SK-N-SH (cell line): ENCODE results near the gene NPAS3. TPM values are rescaled to one million over a fixed set of nuclear protein-coding genes. Genes with fewer than 3 reads are reported as not detected.

Source experiments
- CTCF ChIA-PET: fragments of 300-600, 350-600 bp; formaldehyde crosslinking; extraction: SDS; loops from one replicate; lab custom pipeline; 2021; lab: Yijun Ruan, JAX
- POLR2A ChIA-PET: fragments of 350-600 bp; sonication (Branson Sonifier 250); formaldehyde crosslinking; extraction: SDS; loops from one replicate; lab custom pipeline; 2020; ENCODE audit warnings: antibody characterized with exemption, inconsistent platforms; lab: Yijun Ruan, JAX
- DNase-seq: peaks from one replicate; pipeline ENCODE4 v3.0.0; 2012
- H2AFZ ChIP-seq: fragments of 200-600 bp; sonication (generic); 2 replicates; pipeline ENCODE4 v1.8.1; 2016; ENCODE audit warnings: antibody characterized with exemption, mild to moderate bottlenecking, low read depth
- H3F3A ChIP-seq: fragments of 200-600 bp; sonication (generic); replicated peaks from 2 replicates; pipeline ENCODE3; 2016; ENCODE audit warnings: antibody characterized with exemption, mild to moderate bottlenecking; ENCODE audit not compliant: insufficient read depth
- H3K27ac ChIP-seq, 2 experiments: fragments of 200-500 bp in 1 of 2; fragments of 200-600 bp in 1 of 2; sonication (Bioruptor generic) in 1 of 2; sonication (generic), shearing (Covaris generic) in 1 of 2; 2 replicates each; pipeline versions ENCODE4 v1.5.1 to v1.6.1; 2014 to 2016; ENCODE audit warnings: low read depth in 2 of 2, inconsistent platforms in 1 of 2, low read length in 1 of 2, mild to moderate bottlenecking in 1 of 2, mixed read lengths in 1 of 2
- H3K27me3 ChIP-seq: fragments of 200-600 bp; sonication (generic), shearing (Covaris generic); 2 replicates; pipeline ENCODE4 v1.6.1; 2016; ENCODE audit warnings: mixed run types; ENCODE audit not compliant: insufficient read depth
- H3K36me3 ChIP-seq, 2 experiments: fragments of 200-500 bp in 1 of 2; fragments of 200-600 bp in 1 of 2; sonication (Bioruptor generic) in 1 of 2; sonication (generic) in 1 of 2; replicated peaks in 1 of 2; 2 replicates each; pipeline versions ENCODE3 to v1.5.1; 2014 to 2016; ENCODE audit warnings: low read length in 1 of 2, mild to moderate bottlenecking in 1 of 2; ENCODE audit not compliant: insufficient read depth in 2 of 2, control insufficient read depth in 1 of 2
- H3K4me1 ChIP-seq, 2 experiments: fragments of 200-500 bp in 1 of 2; fragments of 200-600 bp in 1 of 2; sonication (Bioruptor generic) in 1 of 2; sonication (generic), shearing (Covaris generic) in 1 of 2; 2 replicates each; pipeline versions ENCODE4 v1.5.1 to v1.6.1; 2014 to 2016; ENCODE audit warnings: low read depth in 1 of 2, low read length in 1 of 2, mixed run types in 1 of 2; ENCODE audit not compliant: insufficient read depth in 2 of 2, control insufficient read depth in 1 of 2
- H3K4me2 ChIP-seq: fragments of 200-600 bp; sonication (generic), shearing (Covaris generic); 2 replicates; pipeline ENCODE4 v1.6.1; 2017; ENCODE audit warnings: mixed run types
- H3K4me3 ChIP-seq, 2 experiments: fragments of 200-500 bp in 1 of 2; fragments of 200-600 bp in 1 of 2; sonication (Bioruptor generic) in 1 of 2; sonication (generic), shearing (Covaris generic) in 1 of 2; 2 replicates each; pipeline versions ENCODE4 v1.5.1 to v1.8.1; 2014 to 2016; ENCODE audit warnings: low read depth in 2 of 2, inconsistent platforms in 1 of 2, low read length in 1 of 2, mild to moderate bottlenecking in 1 of 2, mixed read lengths in 1 of 2, moderate library complexity in 1 of 2
- H3K79me2 ChIP-seq: fragments of 200-600 bp; sonication (generic); 2 replicates; pipeline ENCODE4 v1.8.1; 2017; ENCODE audit warnings: mild to moderate bottlenecking; ENCODE audit not compliant: insufficient read depth
- H3K9ac ChIP-seq: fragments of 200-600 bp; sonication (generic); 2 replicates; pipeline ENCODE4 v1.6.1; 2017; ENCODE audit warnings: mixed run types
- H3K9me2 ChIP-seq: fragments of 200-600 bp; sonication (generic); 2 replicates; pipeline ENCODE4 v1.6.1; 2017; ENCODE audit warnings: mixed run types
- H3K9me3 ChIP-seq: fragments of 200-600 bp; sonication (generic); 2 replicates; pipeline ENCODE4 v1.6.1; 2017; ENCODE audit warnings: mixed run types, mild to moderate bottlenecking, moderate library complexity
- H4K20me1 ChIP-seq: fragments of 200-600 bp; sonication (generic); 2 replicates; pipeline ENCODE4 v1.6.1; 2017; ENCODE audit warnings: mild to moderate bottlenecking, mixed run types; ENCODE audit not compliant: insufficient read depth
- ELF1 ChIP-seq: IDR thresholded peaks from 2 replicates; pipeline ENCODE4 v1.4.0; 2012
- FOSL2 ChIP-seq: IDR thresholded peaks from 2 replicates; pipeline ENCODE4 v1.4.0; 2012; ENCODE audit warnings: low read depth, mild to moderate bottlenecking, moderate library complexity, borderline replicate concordance
- MXI1 ChIP-seq: IDR thresholded peaks from 2 replicates; pipeline ENCODE4 v1.6.1; 2012; ENCODE audit warnings: mild to moderate bottlenecking, low read depth, low read length, improper control_type of control experiment
- RCOR1 ChIP-seq: fragments of 150-350 bp; IDR thresholded peaks from 2 replicates; pipeline ENCODE4 v1.6.1; 2017; ENCODE audit warnings: antibody characterized with exemption, low read length
- SMC3 ChIP-seq: IDR thresholded peaks from 2 replicates; pipeline ENCODE4 v1.6.1; 2012; ENCODE audit warnings: low read depth, low read length, improper control_type of control experiment
- TAF1 ChIP-seq: IDR thresholded peaks from 2 replicates; pipeline ENCODE4 v1.6.1; 2012; ENCODE audit warnings: low read depth, mild to moderate bottlenecking, low read length, moderate library complexity, borderline replicate concordance
- WGBS: methylation state at CpG from one replicate; pipeline ENCODE4 v1.1.6; 2017; ENCODE audit warnings: low lambda C conversion rate; 5-methylcytosine and 5-hydroxymethylcytosine counted together
- polyA plus RNA-seq, 3 experiments: library from polyadenylated mRNA; depleted of rRNA; stranded (reverse); fragments of >200 nt; gene quantifications; 2 replicates each; pipeline ENCODE4 v1.2.3, GENCODE V29; 2012
- TF ChIP-seq, protein P1 (sequence below): fragments of 150-350 bp; IDR thresholded peaks from 2 replicates; pipeline ENCODE4 v1.6.1; 2016; ENCODE audit warnings: mild to moderate bottlenecking, low read depth, low read length
- TF ChIP-seq, protein P2 (sequence below): IDR thresholded peaks from 2 replicates; pipeline ENCODE4 v1.4.0; 2012; ENCODE audit warnings: low read depth, borderline replicate concordance
- TF ChIP-seq, protein P3 (sequence below): fragments of 200-600 bp; sonication (generic); IDR thresholded peaks from 2 replicates; pipeline ENCODE4 v1.6.1; 2017; ENCODE audit warnings: antibody characterized with exemption, mild to moderate bottlenecking, moderate library complexity

NPAS3 gene
- polyA plus RNA-seq, 1 of the 3 experiments (the other 2 are of a cell fraction), result 4.3 TPM

DNA sequence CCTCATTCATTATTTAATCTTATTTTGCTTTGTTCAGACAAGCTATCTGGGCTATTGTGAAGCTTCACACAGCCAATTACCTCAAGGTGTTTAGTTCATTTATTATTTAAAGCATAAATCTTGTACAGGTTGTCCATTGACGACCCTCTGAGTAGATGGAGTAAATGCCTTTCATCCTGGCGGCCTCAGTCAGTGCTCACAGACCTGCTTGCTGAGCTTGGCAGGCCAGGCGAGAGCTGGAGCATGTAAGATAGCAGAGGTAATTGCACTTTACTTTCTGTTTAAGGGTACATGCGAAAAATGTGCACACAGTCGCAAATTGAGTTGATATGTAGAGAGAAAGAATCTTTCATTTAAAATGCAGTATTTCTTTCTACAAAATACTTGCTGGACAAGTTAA is 224.4 kb downstream of the NPAS3 start:
- 86% methylated on average over 5 of the region's 5 CpGs for WGBS
- TF ChIP-seq ELF1 (no peak), MXI1 (no peak), RCOR1 (no peak), SMC3 (no peak), FOSL2 (no peak), TAF1 (no peak)
- TF ChIP-seq, protein P1, sequence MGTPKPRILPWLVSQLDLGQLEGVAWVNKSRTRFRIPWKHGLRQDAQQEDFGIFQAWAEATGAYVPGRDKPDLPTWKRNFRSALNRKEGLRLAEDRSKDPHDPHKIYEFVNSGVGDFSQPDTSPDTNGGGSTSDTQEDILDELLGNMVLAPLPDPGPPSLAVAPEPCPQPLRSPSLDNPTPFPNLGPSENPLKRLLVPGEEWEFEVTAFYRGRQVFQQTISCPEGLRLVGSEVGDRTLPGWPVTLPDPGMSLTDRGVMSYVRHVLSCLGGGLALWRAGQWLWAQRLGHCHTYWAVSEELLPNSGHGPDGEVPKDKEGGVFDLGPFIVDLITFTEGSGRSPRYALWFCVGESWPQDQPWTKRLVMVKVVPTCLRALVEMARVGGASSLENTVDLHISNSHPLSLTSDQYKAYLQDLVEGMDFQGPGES, result no peak
- TF ChIP-seq, protein P2, sequence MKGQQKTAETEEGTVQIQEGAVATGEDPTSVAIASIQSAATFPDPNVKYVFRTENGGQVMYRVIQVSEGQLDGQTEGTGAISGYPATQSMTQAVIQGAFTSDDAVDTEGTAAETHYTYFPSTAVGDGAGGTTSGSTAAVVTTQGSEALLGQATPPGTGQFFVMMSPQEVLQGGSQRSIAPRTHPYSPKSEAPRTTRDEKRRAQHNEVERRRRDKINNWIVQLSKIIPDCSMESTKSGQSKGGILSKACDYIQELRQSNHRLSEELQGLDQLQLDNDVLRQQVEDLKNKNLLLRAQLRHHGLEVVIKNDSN, result no peak
- TF ChIP-seq, protein P3, sequence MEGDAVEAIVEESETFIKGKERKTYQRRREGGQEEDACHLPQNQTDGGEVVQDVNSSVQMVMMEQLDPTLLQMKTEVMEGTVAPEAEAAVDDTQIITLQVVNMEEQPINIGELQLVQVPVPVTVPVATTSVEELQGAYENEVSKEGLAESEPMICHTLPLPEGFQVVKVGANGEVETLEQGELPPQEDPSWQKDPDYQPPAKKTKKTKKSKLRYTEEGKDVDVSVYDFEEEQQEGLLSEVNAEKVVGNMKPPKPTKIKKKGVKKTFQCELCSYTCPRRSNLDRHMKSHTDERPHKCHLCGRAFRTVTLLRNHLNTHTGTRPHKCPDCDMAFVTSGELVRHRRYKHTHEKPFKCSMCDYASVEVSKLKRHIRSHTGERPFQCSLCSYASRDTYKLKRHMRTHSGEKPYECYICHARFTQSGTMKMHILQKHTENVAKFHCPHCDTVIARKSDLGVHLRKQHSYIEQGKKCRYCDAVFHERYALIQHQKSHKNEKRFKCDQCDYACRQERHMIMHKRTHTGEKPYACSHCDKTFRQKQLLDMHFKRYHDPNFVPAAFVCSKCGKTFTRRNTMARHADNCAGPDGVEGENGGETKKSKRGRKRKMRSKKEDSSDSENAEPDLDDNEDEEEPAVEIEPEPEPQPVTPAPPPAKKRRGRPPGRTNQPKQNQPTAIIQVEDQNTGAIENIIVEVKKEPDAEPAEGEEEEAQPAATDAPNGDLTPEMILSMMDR, result no peak
- TF ChIP-seq, all 33 proteins: peak for 0
- H3K27me3 ChIP-seq, result no peaks in the 10 kb centered on the region
- peaks cover 0 to 11% of the 10 kb centered on the region in 2 experiments; a peak in 1 of 4 replicates for H3K4me1 ChIP-seq
- no peaks in the 10 kb centered on the region for H4K20me1 ChIP-seq
- DNase-seq, result no peak
- ChIA-PET POLR2A (no interaction called here), CTCF (interaction anchor here (1.0 kb wide), 1 partner anchor 11 kb away, joined by 4 read pairs; no protein-coding TSS in a partner anchor)
- H3K79me2 ChIP-seq, result no peaks in the 10 kb centered on the region
- no peak overlapping the region for H3K4me3 ChIP-seq
- H2AFZ ChIP-seq, result no peak overlapping the region
- H3K27ac ChIP-seq, result no peak overlapping the region
- no peak overlapping the region for H3K9ac ChIP-seq
- no peaks in the 10 kb centered on the region for H3K36me3 ChIP-seq
- no peak overlapping the region for H3K4me2 ChIP-seq
- H3F3A ChIP-seq, result no peaks in the 10 kb centered on the region
- no peaks in the 10 kb centered on the region for H3K9me2 ChIP-seq
- no peaks in the 10 kb centered on the region for H3K9me3 ChIP-seq

DNA sequence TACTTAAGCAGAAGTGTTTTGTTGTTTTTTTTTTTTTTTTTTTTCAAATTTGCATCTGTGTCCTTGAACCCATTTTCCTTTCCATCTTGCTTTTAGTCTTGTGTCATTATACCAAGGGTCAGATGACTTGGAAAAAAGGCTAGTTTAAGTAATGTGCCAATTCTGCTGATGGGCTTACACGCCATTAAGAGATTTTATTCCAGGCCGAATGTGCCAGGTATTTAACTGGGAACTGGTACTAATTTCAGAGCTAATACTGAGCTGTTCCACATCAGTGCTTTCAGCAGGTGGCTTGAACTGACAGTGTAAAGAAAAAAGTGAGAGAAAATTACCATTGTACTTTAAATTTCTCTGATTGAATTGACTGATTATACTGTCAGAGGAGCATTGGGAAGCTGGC is 224.9 kb downstream of the NPAS3 start:
- Histone ChIP-seq H3K4me1 (peaks cover 0 to 11% of the 10 kb centered on the region in 2 experiments; a peak in 1 of 4 replicates), H3K4me2 (no peak overlapping the region), H3K27me3 (no peaks in the 10 kb centered on the region), H3K4me3 (no peak overlapping the region), H3K27ac (no peak overlapping the region), H3K9ac (no peak overlapping the region), H3K9me3 (no peaks in the 10 kb centered on the region), H3K9me2 (no peaks in the 10 kb centered on the region), H4K20me1 (no peaks in the 10 kb centered on the region), H3F3A (no peaks in the 10 kb centered on the region), H3K79me2 (no peaks in the 10 kb centered on the region), H2AFZ (no peak overlapping the region), H3K36me3 (no peaks in the 10 kb centered on the region)
- 88% methylated on average over 2 of the region's 2 CpGs for WGBS
- ChIA-PET POLR2A (no interaction called here), CTCF (interaction anchor here (1.0 kb wide), 1 partner anchor 11 kb away, joined by 4 read pairs; no protein-coding TSS in a partner anchor)
- no peak for DNase-seq
- no peak for TF ChIP-seq SMC3
